GM19324 (cell line): ENCODE results near the gene SLIT3.

Experiments used
- ATAC-seq: cut with Tn5 transposase; IDR thresholded peaks from one replicate; pipeline ENCODE4 v1.9.1; 2021; ENCODE audit warnings: mild to moderate bottlenecking, moderate library complexity; ENCODE audit not compliant: unreplicated experiment, low FRiP score

The SLIT3 gene

GRCh38 chr5:169272111-169272510 lies 28.8 kb downstream of the SLIT3 start:
- no peak for ATAC-seq

GRCh38 chr5:169270827-169271226 lies 30.1 kb downstream of the SLIT3 start:
- ATAC-seq: no peak

GRCh38 chr5:169268019-169268418 lies 32.9 kb downstream of the SLIT3 start:
- ATAC-seq: no peak

GRCh38 chr5:169265888-169266287 lies 35.1 kb downstream of the SLIT3 start:
- ATAC-seq: no peak

GRCh38 chr5:169263591-169263990 lies 37.3 kb downstream of the SLIT3 start:
- ATAC-seq: no peak

- ATAC-seq: no peak
Measured at GRCh38 chr5:169260896-169261569, 39.9 kb downstream of the SLIT3 start.

- no peak for ATAC-seq
Measured at GRCh38 chr5:169258372-169259000, 42.5 kb downstream of the SLIT3 start.

- ATAC-seq: no peak
Measured at GRCh38 chr5:169256191-169256590, 44.7 kb downstream of the SLIT3 start.

GRCh38 chr5:169253071-169253470 lies 47.9 kb downstream of the SLIT3 start:
- no peak for ATAC-seq

- no peak for ATAC-seq
Measured at GRCh38 chr5:169251333-169252084, 49.4 kb downstream of the SLIT3 start.

GRCh38 chr5:169250887-169251286 lies 50.1 kb downstream of the SLIT3 start:
- ATAC-seq: no peak

GRCh38 chr5:169248996-169249395 lies 51.9 kb downstream of the SLIT3 start:
- ATAC-seq: no peak

- no peak for ATAC-seq
Measured at GRCh38 chr5:169248550-169248949, 52.4 kb downstream of the SLIT3 start.

- ATAC-seq: no peak
Measured at GRCh38 chr5:169244812-169245211, 56.1 kb downstream of the SLIT3 start.

GRCh38 chr5:169243651-169244422 lies 57.1 kb downstream of the SLIT3 start:
- ATAC-seq: no peak

GRCh38 chr5:169242849-169243186 lies 58.1 kb downstream of the SLIT3 start:
- no peak for ATAC-seq

GRCh38 chr5:169242175-169242848 lies 58.6 kb downstream of the SLIT3 start:
- no peak for ATAC-seq

GRCh38 chr5:169229342-169229892 lies 71.5 kb downstream of the SLIT3 start:
- ATAC-seq: no peak

GRCh38 chr5:169226895-169227294 lies 74.0 kb downstream of the SLIT3 start:
- no peak for ATAC-seq

- ATAC-seq: no peak
Measured at GRCh38 chr5:169225830-169226356, 75.0 kb downstream of the SLIT3 start.
